ENCODE measurements around the gene CLPSL1. TPM values are rescaled to one million over a fixed set of nuclear protein-coding genes. Genes with fewer than 3 reads are reported as not detected.

Gene CLPSL1
- total and polyA plus RNA-seq, 2 of the 13 experiments (the other 11 are each of a cell fraction or from before 2014, with no cell fraction given) = not detected

DNA sequence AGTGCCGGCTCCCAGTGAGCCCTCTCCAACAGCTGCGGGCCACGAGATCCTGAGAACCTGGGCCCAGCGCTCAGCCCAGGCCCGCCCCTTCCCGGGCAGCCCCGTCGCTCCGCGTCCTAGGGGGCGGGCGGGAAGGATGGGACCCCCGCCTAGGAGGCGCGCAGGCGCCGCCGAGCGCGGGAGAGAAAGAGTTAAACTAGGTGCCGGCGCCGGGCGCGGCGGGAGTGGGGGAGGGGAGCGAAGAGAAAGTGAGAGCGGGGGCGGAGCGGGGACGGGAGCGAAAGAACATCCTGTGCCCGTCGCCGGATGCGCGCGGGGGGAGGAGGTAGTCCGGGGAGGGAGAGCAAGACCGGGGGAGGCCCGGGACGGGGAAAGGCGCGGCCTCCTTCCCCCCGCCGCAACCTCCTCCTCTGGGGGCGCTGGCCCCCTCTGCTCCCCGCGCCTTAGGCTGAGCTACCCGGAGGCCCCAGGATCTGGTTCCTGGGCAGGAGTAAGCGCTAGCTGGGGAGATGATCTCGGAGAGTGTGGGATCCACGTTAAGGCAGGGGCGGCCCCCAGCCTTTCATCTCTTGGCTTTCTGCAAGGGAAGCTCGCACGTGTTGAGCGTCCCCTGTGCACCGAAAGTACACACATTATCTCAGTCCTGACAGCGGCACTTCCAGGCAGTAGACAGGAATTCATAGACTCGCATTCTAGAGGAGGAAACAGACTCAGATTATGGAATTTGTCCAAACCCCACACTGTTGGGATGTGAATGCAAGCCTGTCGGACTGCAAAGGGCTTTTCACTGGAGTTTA, 48.9 kb upstream of the CLPSL1 start (continued):
- peak; percentile 52; the same call in 1 of the 2 replicates for TF ChIP-seq NPAS2 (CRISPR knock-in tag; IDR thresholded peaks at IDR 0.05; ENCODE audit: borderline replicate concordance)
- TF ChIP-seq, protein P1, sequence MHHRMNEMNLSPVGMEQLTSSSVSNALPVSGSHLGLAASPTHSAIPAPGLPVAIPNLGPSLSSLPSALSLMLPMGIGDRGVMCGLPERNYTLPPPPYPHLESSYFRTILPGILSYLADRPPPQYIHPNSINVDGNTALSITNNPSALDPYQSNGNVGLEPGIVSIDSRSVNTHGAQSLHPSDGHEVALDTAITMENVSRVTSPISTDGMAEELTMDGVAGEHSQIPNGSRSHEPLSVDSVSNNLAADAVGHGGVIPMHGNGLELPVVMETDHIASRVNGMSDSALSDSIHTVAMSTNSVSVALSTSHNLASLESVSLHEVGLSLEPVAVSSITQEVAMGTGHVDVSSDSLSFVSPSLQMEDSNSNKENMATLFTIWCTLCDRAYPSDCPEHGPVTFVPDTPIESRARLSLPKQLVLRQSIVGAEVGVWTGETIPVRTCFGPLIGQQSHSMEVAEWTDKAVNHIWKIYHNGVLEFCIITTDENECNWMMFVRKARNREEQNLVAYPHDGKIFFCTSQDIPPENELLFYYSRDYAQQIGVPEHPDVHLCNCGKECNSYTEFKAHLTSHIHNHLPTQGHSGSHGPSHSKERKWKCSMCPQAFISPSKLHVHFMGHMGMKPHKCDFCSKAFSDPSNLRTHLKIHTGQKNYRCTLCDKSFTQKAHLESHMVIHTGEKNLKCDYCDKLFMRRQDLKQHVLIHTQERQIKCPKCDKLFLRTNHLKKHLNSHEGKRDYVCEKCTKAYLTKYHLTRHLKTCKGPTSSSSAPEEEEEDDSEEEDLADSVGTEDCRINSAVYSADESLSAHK (CRISPR knock-in tag; IDR thresholded peaks at IDR 0.05; ENCODE audit: borderline replicate concordance) = no peak
- TF ChIP-seq, protein P2, sequence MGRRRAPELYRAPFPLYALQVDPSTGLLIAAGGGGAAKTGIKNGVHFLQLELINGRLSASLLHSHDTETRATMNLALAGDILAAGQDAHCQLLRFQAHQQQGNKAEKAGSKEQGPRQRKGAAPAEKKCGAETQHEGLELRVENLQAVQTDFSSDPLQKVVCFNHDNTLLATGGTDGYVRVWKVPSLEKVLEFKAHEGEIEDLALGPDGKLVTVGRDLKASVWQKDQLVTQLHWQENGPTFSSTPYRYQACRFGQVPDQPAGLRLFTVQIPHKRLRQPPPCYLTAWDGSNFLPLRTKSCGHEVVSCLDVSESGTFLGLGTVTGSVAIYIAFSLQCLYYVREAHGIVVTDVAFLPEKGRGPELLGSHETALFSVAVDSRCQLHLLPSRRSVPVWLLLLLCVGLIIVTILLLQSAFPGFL (CRISPR knock-in tag; IDR thresholded peaks at IDR 0.05) = no peak
- no peak for TF ChIP-seq PCBP1 (IDR thresholded peaks at IDR 0.05; ENCODE audit: borderline replicate concordance, low read depth, low read length)
- TF ChIP-seq SP2 (CRISPR knock-in tag; IDR thresholded peaks at IDR 0.05) = peak; percentile 58; the same call in 1 of the 2 replicates
- TF ChIP-seq, protein P3, sequence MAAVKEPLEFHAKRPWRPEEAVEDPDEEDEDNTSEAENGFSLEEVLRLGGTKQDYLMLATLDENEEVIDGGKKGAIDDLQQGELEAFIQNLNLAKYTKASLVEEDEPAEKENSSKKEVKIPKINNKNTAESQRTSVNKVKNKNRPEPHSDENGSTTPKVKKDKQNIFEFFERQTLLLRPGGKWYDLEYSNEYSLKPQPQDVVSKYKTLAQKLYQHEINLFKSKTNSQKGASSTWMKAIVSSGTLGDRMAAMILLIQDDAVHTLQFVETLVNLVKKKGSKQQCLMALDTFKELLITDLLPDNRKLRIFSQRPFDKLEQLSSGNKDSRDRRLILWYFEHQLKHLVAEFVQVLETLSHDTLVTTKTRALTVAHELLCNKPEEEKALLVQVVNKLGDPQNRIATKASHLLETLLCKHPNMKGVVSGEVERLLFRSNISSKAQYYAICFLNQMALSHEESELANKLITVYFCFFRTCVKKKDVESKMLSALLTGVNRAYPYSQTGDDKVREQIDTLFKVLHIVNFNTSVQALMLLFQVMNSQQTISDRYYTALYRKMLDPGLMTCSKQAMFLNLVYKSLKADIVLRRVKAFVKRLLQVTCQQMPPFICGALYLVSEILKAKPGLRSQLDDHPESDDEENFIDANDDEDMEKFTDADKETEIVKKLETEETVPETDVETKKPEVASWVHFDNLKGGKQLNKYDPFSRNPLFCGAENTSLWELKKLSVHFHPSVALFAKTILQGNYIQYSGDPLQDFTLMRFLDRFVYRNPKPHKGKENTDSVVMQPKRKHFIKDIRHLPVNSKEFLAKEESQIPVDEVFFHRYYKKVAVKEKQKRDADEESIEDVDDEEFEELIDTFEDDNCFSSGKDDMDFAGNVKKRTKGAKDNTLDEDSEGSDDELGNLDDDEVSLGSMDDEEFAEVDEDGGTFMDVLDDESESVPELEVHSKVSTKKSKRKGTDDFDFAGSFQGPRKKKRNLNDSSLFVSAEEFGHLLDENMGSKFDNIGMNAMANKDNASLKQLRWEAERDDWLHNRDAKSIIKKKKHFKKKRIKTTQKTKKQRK (IDR thresholded peaks at IDR 0.05; ENCODE audit: low read length) = no peak
- TF ChIP-seq ZNF24 (IDR thresholded peaks at IDR 0.05) = no peak
- TF ChIP-seq ZNF616 (CRISPR knock-in tag; IDR thresholded peaks at IDR 0.05; ENCODE audit: low read depth) = no peak; the same call in 1 of the 2 replicates
- TF ChIP-seq, protein P4, sequence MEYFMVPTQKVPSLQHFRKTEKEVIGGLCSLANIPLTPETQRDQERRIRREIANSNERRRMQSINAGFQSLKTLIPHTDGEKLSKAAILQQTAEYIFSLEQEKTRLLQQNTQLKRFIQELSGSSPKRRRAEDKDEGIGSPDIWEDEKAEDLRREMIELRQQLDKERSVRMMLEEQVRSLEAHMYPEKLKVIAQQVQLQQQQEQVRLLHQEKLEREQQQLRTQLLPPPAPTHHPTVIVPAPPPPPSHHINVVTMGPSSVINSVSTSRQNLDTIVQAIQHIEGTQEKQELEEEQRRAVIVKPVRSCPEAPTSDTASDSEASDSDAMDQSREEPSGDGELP (IDR thresholded peaks at IDR 0.05; ENCODE audit: borderline replicate concordance, low read depth) = no peak
- TF ChIP-seq, protein P5, sequence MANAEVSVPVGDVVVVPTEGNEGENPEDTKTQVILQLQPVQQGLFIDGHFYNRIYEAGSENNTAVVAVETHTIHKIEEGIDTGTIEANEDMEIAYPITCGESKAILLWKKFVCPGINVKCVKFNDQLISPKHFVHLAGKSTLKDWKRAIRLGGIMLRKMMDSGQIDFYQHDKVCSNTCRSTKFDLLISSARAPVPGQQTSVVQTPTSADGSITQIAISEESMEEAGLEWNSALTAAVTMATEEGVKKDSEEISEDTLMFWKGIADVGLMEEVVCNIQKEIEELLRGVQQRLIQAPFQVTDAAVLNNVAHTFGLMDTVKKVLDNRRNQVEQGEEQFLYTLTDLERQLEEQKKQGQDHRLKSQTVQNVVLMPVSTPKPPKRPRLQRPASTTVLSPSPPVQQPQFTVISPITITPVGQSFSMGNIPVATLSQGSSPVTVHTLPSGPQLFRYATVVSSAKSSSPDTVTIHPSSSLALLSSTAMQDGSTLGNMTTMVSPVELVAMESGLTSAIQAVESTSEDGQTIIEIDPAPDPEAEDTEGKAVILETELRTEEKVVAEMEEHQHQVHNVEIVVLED (CRISPR knock-in tag; IDR thresholded peaks at IDR 0.05; ENCODE audit: borderline replicate concordance) = peak; percentile 43; the same call in 1 of the 2 replicates
- TF ChIP-seq GZF1 (CRISPR knock-in tag; IDR thresholded peaks at IDR 0.05) = no peak
- TF ChIP-seq, protein P6, sequence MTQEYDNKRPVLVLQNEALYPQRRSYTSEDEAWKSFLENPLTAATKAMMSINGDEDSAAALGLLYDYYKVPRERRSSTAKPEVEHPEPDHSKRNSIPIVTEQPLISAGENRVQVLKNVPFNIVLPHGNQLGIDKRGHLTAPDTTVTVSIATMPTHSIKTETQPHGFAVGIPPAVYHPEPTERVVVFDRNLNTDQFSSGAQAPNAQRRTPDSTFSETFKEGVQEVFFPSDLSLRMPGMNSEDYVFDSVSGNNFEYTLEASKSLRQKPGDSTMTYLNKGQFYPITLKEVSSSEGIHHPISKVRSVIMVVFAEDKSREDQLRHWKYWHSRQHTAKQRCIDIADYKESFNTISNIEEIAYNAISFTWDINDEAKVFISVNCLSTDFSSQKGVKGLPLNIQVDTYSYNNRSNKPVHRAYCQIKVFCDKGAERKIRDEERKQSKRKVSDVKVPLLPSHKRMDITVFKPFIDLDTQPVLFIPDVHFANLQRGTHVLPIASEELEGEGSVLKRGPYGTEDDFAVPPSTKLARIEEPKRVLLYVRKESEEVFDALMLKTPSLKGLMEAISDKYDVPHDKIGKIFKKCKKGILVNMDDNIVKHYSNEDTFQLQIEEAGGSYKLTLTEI (CRISPR knock-in tag; conservative IDR thresholded peaks at IDR 0.05) = no peak
- no peak; the same call in 1 of the 2 replicates for TF ChIP-seq CEBPG (CRISPR knock-in tag; IDR thresholded peaks at IDR 0.05)
- TF ChIP-seq GABPA (IDR thresholded peaks at IDR 0.05; ENCODE audit: low read depth, low read length) = no peak
- peak; percentile 70 for TF ChIP-seq GABPA (CRISPR knock-in tag; IDR thresholded peaks at IDR 0.05; ENCODE audit: low read depth)
- peak; percentile 62; the same call in 1 of the 2 replicates for TF ChIP-seq ZSCAN21 (CRISPR knock-in tag; IDR thresholded peaks at IDR 0.05; ENCODE audit: borderline replicate concordance)
